Heart left ventricle (tissue), 16 donors: Measurements from ENCODE around the gene FXR1. TPM values are rescaled to one million over a fixed set of nuclear protein-coding genes. Genes with fewer than 3 reads are reported as not detected.
A peak's percentile ranks its signal among the peaks of the same experiment; 100 is the strongest.
"Not testable (repeated sequence)": the region's sequence is repeated elsewhere in the genome, so short reads cannot be mapped to it uniquely, and the experiment has no call there.

ENCODE experiments used
- ATAC-seq, 4 donors: fragments of 200-7000 bp; cut with Tn5 transposase; one replicate each; pipeline ENCODE4 v1.9.1; 2020 to 2022; ENCODE audit warnings: moderate library complexity in 4 of 4, mild to moderate bottlenecking in 3 of 4, moderate number of reproducible peaks in 1 of 4
- DNase-seq, 5 donors: peaks; one replicate each; pipeline ENCODE4 v3.0.0-alpha.2; 2020
- H3K27ac ChIP-seq, 12 donors: fragments of 200-600 bp; sonication (generic) in 4 of 12; one replicate each; pipeline versions ENCODE4 v1.5.0 to v1.8.0; 2016 to 2022; ENCODE audit warnings: mild to moderate bottlenecking in 2 of 12
- H3K27me3 ChIP-seq, 9 donors: fragments of 200-600 bp; sonication (generic) in 2 of 9; one replicate each; pipeline versions ENCODE4 v1.5.1 to v1.8.0; 2016 to 2022; ENCODE audit warnings: mild to moderate bottlenecking in 3 of 9
- H3K36me3 ChIP-seq, 9 donors: fragments of 200-600 bp; sonication (generic) in 2 of 9; one replicate each; pipeline versions ENCODE4 v1.5.0 to v1.8.0; 2018 to 2022; ENCODE audit warnings: mild to moderate bottlenecking in 2 of 9
- H3K4me1 ChIP-seq, 12 donors: fragments of 200-600 bp; sonication (generic) in 4 of 12; one replicate each; pipeline versions ENCODE4 v1.5.0 to v1.8.0; 2016 to 2022; ENCODE audit warnings: mild to moderate bottlenecking in 3 of 12
- H3K4me3 ChIP-seq, 12 donors: fragments of 200-600 bp; sonication (generic) in 4 of 12; one replicate each; pipeline versions ENCODE4 v1.5.0 to v1.8.0; 2017 to 2022; ENCODE audit warnings: mild to moderate bottlenecking in 9 of 12, moderate library complexity in 4 of 12
- H3K9me3 ChIP-seq, 12 donors: fragments of 200-600 bp; sonication (generic) in 4 of 12; one replicate each; pipeline versions ENCODE4 v1.5.0 to v1.8.0; 2016 to 2022; ENCODE audit warnings: mild to moderate bottlenecking in 1 of 12
- CTCF ChIP-seq, 12 donors: fragments of 200-600 bp; sonication (generic) in 4 of 12; IDR thresholded peaks; one replicate each; pipeline versions ENCODE4 v1.5.0 to v1.8.0; 2018 to 2022; ENCODE audit warnings: antibody characterized with exemption in 12 of 12, mild to moderate bottlenecking in 5 of 12
- POLR2A ChIP-seq, 2 donors: fragments of 450-650 bp; IDR thresholded peaks; one replicate each; pipeline ENCODE4 v1.6.1; 2017; ENCODE audit warnings: antibody characterized with exemption in 2 of 2, mild to moderate bottlenecking in 2 of 2, moderate library complexity in 2 of 2
- WGBS, 4 donors: extraction: QIAGEN DNeasy Blood & Tissue Kit in 2 of 4; methylation state at CpG; one replicate each; pipeline versions ENCODE4 v1.1.5 to v1.1.7; 2013 to 2018; 5-methylcytosine and 5-hydroxymethylcytosine counted together
- intact Hi-C, 10 donors: fragments of 100-400 bp; cut with DNase I; formaldehyde crosslinking; loops; one replicate each; pipeline versions ENCODE4 v1.11.1 to v1.14.2; 2022
- long read RNA-seq, 3 donors: library from polyadenylated mRNA; unstranded; transcript quantifications; one replicate each; pipeline ENCODE4 v2.0.0, GENCODE V29; 2020 to 2021
- polyA plus RNA-seq, 2 donors: library from polyadenylated mRNA; stranded (reverse); fragments of 200-250 nt; gene quantifications; one replicate each; pipeline ENCODE4 v1.2.3, GENCODE V29; 2013
- total RNA-seq, 9 donors: library from RNA; depleted of rRNA in 2 of 9; stranded (reverse); fragments of >200 nt in 2 of 9; fragmentation: NEBNext Ultra II Directional in 3 of 9; extraction: Animal tissue kit (Norgen Biotek cat#: 25700) in 3 of 9; gene quantifications; one replicate each; pipeline versions ENCODE4 v1.1.0 to v1.2.4, GENCODE V29; 2016 to 2023
- donor health status: ischemic (EF 13 %, LVEDD 7.1; RV severe dilation, severe dysfunction).
- donor health status: healthy with polysubstance abuse.
- donor health status: DM: no; HTN: yes; CAD: no.
- donor health status: DM: no; HTN: no; CAD: no.
- donor health status: ischemic (EF 25% LVEDD 6.9; RV normal size, moderate dysfunction).
- donor health status: ischemic (EF 25% LVEDD 5.7; RV mildly dilated, moderate dysfunction).
- donor health status: healthy.
- donor health status: DM: yes; HTN: yes; CAD: no.
- donor health status: ischemic (EF 35%, LVEDD 5.7; RV mildly dilated, moderate dysfunction).
- donor health status: nonischemic (EF 11% LVEDD 7.7; RV severe dilation, severe dysfunction).
- donor health status: DM: yes; HTN: yes; CAD: no.
- donor health status: PGD.
- donor health status: ischemic (EF 29% LVEDD 5.4; RV normal size, mild dysfunction).
- donor health status: nonischemic (EF 23%, LVEDD 6.1; RV moderate dilation, normal function).

Gene FXR1
- total RNA-seq (100 to 1,000 TPM; 184 to 298 (median 255) TPM), polyA plus RNA-seq (100 to 1,000 TPM; 113 to 208 TPM)
- long read RNA-seq, donor 1, partial matches to known transcripts, result 13 of 77 reads
- long read RNA-seq, donor 1, other reads (novel, unspliced or antisense), result 63 of 77 reads
- long read RNA-seq, donor 2, full-length matches to known transcripts, result 17 of 235 reads
- long read RNA-seq, donor 2, partial matches to known transcripts, result 21 of 235 reads
- long read RNA-seq, donor 2, other reads (novel, unspliced or antisense), result 197 of 235 reads
- long read RNA-seq, donor 3, full-length matches to known transcripts, result 5 of 58 reads
- long read RNA-seq, donor 3, partial matches to known transcripts, result 5 of 58 reads
- long read RNA-seq, donor 3, other reads (novel, unspliced or antisense), result 48 of 58 reads

- intact Hi-C loops, result loop anchor here in 7 of 10 donors (2.0 to 10.0 kb wide), 7 partner anchors 40 to 105 kb away; partner anchors contain the start of gene DNAJC19 (in 5 of the 7)
- peak within 1 kb of the TSS; percentile 66 to 97 (median 92) for H3K4me3 ChIP-seq
- H3K4me1 ChIP-seq, result peaks cover 0 to 50% (median 27%) of the 10 kb centered on the region in 12 donors
- ATAC-seq, result peak; percentile 98 to 100 (median 99)
- peak; percentile 88 to 94 (median 91) for DNase-seq
- H3K36me3 ChIP-seq, result peaks cover 0 to 23% (median 2%) of the 10 kb centered on the region in 9 donors
- no peaks in the 10 kb centered on the region for H3K27me3 ChIP-seq
- peak in 1 of 2 donors; percentile 65 for TF ChIP-seq POLR2A (IDR thresholded peaks at IDR 0.05)
- peak; percentile 45 to 92 (median 80) for TF ChIP-seq CTCF (IDR thresholded peaks at IDR 0.05)
- H3K27ac ChIP-seq, result peak within 1 kb of the TSS; percentile 81 to 97 (median 93)
- 0 to 1% (median 0%) methylated on average over 53 to 68 of the region's 68 CpGs for WGBS, 4 donors
- H3K9me3 ChIP-seq, result no peaks in the 10 kb centered on the region
These were observed at the start of gene FXR1 for GRCh38 chr3:180912304-180913296. FXR1 (plus strand) TSS chr3:180912670; CDS start chr3:180912686, 16 bp downstream.

DNA sequence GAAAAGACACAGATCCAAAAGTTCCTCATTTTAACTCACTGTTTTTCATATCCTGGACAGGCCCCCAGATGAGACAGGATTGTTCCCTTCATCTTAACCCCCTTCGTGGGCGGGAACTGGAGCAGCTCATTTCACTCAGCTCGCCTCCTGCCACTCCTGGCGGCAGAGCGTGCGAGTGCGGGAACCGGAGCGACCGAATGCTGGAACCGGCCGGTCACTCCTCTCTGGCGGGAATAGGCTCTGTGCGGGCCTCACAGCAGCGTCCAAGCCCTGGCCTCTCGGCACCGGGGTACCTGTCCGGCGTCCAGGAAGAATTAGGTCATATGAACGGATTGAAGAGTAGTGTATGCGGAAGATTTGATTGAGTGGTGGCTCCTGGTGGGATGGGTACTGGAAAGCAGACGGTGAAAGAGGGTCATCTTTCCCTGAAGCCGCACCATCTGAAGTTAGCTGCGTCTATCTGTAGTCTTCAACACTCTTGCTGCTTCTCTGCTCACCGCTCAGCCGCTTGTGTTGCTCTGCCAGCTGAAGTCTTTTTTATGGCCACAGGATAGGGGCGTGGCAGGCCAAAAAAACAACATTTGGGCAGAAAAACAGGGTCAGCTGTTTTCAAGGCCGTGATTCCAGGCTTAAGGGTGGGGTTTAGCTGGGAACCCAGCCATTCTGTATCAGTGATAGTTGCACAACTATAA, 42.3 kb upstream of the FXR1 start:
- DNase-seq (peak in 4 of 5 donors; percentile 12 to 66 (median 36)), ATAC-seq (peak in 3 of 4 donors; percentile 60 to 71 (median 62))
- Histone ChIP-seq H3K27me3 (no peaks in the 10 kb centered on the region), H3K4me3 (peak overlapping the region in 10 of 12 donors; percentile 31 to 63 (median 50)), H3K27ac (peak overlapping the region in 6 of 12 donors; percentile 22 to 54 (median 40)), H3K4me1 (peaks cover 0 to 18% (median 7%) of the 10 kb centered on the region in 12 donors), H3K36me3 (no peaks in the 10 kb centered on the region), H3K9me3 (peaks cover 0 to 8% (median 0%) of the 10 kb centered on the region in 12 donors)
- WGBS, 4 donors, result 17 to 37% (median 24%) methylated on average over 27 to 28 of the region's 28 CpGs
- intact Hi-C loops, result loop anchor here in 1 of 10 donors (5.0 kb wide), 1 partner anchor 42 kb away; the partner anchor contains the start of gene FXR1
- TF ChIP-seq POLR2A (IDR thresholded peaks at IDR 0.05) (no peak), CTCF (IDR thresholded peaks at IDR 0.05) (peak in 1 of 12 donors; percentile 10)

GRCh38 chr3:180871901-180872300, 40.6 kb upstream of the FXR1 start:
- WGBS, 4 donors, result 10 to 35% (median 20%) methylated on average over 3 of the region's 3 CpGs
- intact Hi-C loops, result loop anchor here in 1 of 10 donors (5.0 kb wide), 1 partner anchor 40 kb away; the partner anchor contains the start of gene FXR1
- no peaks in the 10 kb centered on the region for H3K27me3 ChIP-seq
- DNase-seq, result no peak
- H3K4me3 ChIP-seq, result no peak overlapping the region
- ATAC-seq, result peak; percentile 76 to 91 (median 87)
- H3K9me3 ChIP-seq, result peaks cover 0 to 8% (median 0%) of the 10 kb centered on the region in 12 donors
- peaks cover 0 to 18% (median 7%) of the 10 kb centered on the region in 12 donors for H3K4me1 ChIP-seq
- no peaks in the 10 kb centered on the region for H3K36me3 ChIP-seq
- H3K27ac ChIP-seq, result peak overlapping the region in 8 of 12 donors; percentile 8 to 68 (median 36)
- no peak for TF ChIP-seq POLR2A (IDR thresholded peaks at IDR 0.05)
- TF ChIP-seq CTCF (IDR thresholded peaks at IDR 0.05), result no peak

DNA sequence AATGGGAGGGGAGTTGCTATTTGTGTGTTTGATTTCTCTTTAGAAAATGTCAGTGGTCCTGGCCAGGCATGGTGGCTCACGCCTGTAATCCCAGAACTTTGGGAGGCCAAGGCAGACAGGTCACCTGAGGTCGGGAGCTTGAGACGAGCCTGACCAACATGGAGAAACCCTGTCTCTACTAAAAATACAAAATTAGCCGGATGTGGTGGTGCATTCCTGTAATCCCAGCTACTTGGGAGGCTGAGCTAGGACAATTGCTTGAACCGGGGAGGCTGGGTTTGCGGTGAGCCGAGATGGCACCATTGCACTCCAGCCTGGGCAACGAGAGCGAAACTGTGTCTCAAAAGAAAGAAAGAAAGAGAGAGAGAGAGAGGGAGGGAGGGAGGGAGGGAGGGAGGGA, 40.0 kb upstream of the FXR1 start:
- not testable (repeated sequence) for H3K4me3 ChIP-seq, H3K36me3 ChIP-seq, ATAC-seq, H3K9me3 ChIP-seq, DNase-seq, H3K27me3 ChIP-seq
- 60 to 83% (median 69%) methylated on average over 9 of the region's 9 CpGs for WGBS, 4 donors
- peaks cover 0 to 18% (median 7%) of the 10 kb centered on the region in 12 donors for H3K4me1 ChIP-seq
- peak overlapping the region in 4 of 12 donors; percentile 36 to 48 (median 44) for H3K27ac ChIP-seq
- intact Hi-C loops, result loop anchor here in 1 of 10 donors (5.0 kb wide), 1 partner anchor 40 kb away; the partner anchor contains the start of gene FXR1
